Liver (tissue), 3 donors: ENCODE results near the gene GTF2F2.

Source experiments
- ATF3 ChIP-seq: IDR thresholded peaks from 2 replicates; pipeline ENCODE4 v1.6.1; 2016; ENCODE audit warnings: antibody characterized with exemption
- CTCF ChIP-seq: fragments of 150-350 bp; IDR thresholded peaks from 2 replicates; pipeline ENCODE4 v1.5.1; 2017; ENCODE audit warnings: improper control_type of control experiment, low read depth, low read length; ENCODE audit not compliant: missing input control
- EGR1 ChIP-seq, 2 donors: IDR thresholded peaks; 2 replicates each; pipeline ENCODE4 v1.6.1; 2016 to 2018; ENCODE audit warnings: antibody characterized with exemption in 2 of 2, low read depth in 2 of 2
- GABPA ChIP-seq, 2 donors: IDR thresholded peaks in 1 of 2; conservative IDR thresholded peaks in 1 of 2; 2 replicates each; pipeline ENCODE4 v1.6.1; 2016; ENCODE audit warnings: antibody characterized with exemption in 2 of 2, mild to moderate bottlenecking in 1 of 2, moderate library complexity in 1 of 2
- HNF4G ChIP-seq: IDR thresholded peaks from 2 replicates; pipeline ENCODE4 v1.6.1; 2016; ENCODE audit warnings: antibody characterized with exemption
- JUND ChIP-seq, 2 donors: IDR thresholded peaks; 2 replicates each; pipeline ENCODE4 v1.6.1; 2016; ENCODE audit warnings: antibody characterized with exemption in 2 of 2
- MAX ChIP-seq: IDR thresholded peaks from 2 replicates; pipeline ENCODE4 v1.6.1; 2016; ENCODE audit warnings: antibody characterized with exemption
- RAD21 ChIP-seq, 2 donors: IDR thresholded peaks; 2 replicates each; pipeline ENCODE4 v1.6.1; 2016; ENCODE audit warnings: antibody characterized with exemption in 2 of 2, mild to moderate bottlenecking in 2 of 2
- REST ChIP-seq: IDR thresholded peaks from 2 replicates; pipeline ENCODE4 v1.6.1; 2016; ENCODE audit warnings: antibody characterized with exemption, mild to moderate bottlenecking
- SP1 ChIP-seq: IDR thresholded peaks from 2 replicates; pipeline ENCODE4 v1.6.1; 2018; ENCODE audit warnings: antibody characterized with exemption, mild to moderate bottlenecking
- TAF1 ChIP-seq: conservative IDR thresholded peaks from 2 replicates; pipeline ENCODE4 v1.6.1; 2016; ENCODE audit warnings: antibody characterized with exemption, mild to moderate bottlenecking
- YY1 ChIP-seq: IDR thresholded peaks from 2 replicates; pipeline ENCODE4 v1.6.1; 2016; ENCODE audit warnings: antibody characterized with exemption, mild to moderate bottlenecking
- donor health status: healthy.
- donor health status: healthy.

- no peak for TF ChIP-seq CTCF
- TF ChIP-seq HNF4G = no peak
- TF ChIP-seq RAD21 (IDR thresholded peaks at IDR 0.05) = no peak
- TF ChIP-seq YY1 = no peak
- TF ChIP-seq GABPA (IDR thresholded peaks at IDR 0.05 in 1 of 2, conservative IDR thresholded peaks at IDR 0.05 in 1 of 2) = no peak
- no peak for TF ChIP-seq MAX
- TF ChIP-seq SP1 = no peak
- TF ChIP-seq REST = no peak
- TF ChIP-seq ATF3 = no peak
- TF ChIP-seq JUND (IDR thresholded peaks at IDR 0.05) = no peak
- TF ChIP-seq TAF1 = no peak
- TF ChIP-seq EGR1 (IDR thresholded peaks at IDR 0.05; ENCODE audit: low read depth in 2 of 2) = no peak
These were observed 135.9 kb downstream of the GTF2F2 start for GRCh38 chr13:45256254-45256653.
